ENCODE results near the gene USP51.
"Not testable (repeated sequence)": the region's sequence is repeated elsewhere in the genome, so short reads cannot be mapped to it uniquely, and the experiment has no call there.

Gene USP51

DNA sequence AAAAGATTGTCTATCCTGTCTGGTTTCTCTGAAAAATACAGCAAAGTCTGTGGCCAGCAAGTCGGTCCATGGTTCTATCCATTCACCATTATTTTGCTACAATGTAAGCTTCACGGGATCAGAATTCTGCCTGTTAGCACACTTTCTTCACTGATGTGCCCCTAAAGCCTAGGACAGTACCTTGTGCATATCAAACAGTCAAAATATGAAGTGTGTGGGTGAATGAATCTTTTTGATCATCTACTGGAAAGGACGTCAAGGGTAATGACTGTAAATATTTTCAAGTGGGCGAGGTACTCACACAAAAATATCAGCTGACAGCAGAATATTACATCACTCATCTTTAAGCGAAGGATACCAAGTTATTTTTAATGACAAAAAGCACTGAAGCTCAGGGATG, 24.5 kb downstream of the USP51 start:
- not testable (repeated sequence) for DNase-seq (ENCODE audit: low read depth in 2 of 2)

DNA sequence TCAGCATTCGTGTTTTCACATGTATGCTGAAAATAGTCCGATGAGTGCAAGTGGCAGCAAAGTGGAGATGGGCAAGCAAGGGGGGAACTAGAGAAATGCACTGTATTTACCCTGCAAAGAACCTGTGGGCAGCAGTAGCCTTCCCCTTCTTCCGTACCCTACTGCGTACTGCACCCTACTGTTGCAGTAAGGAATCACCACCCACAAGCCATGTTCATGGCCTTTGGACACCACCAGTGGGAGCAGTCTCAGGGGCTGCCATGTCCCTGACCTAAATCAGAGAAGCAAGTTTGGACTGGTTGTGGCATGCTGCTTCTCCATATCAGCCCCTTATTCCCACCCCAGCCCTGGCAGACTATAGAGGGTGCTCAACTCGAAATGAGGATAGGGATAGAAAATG, 25.6 kb downstream of the USP51 start:
- not testable (repeated sequence) for DNase-seq (ENCODE audit: low read depth in 2 of 2)

DNA sequence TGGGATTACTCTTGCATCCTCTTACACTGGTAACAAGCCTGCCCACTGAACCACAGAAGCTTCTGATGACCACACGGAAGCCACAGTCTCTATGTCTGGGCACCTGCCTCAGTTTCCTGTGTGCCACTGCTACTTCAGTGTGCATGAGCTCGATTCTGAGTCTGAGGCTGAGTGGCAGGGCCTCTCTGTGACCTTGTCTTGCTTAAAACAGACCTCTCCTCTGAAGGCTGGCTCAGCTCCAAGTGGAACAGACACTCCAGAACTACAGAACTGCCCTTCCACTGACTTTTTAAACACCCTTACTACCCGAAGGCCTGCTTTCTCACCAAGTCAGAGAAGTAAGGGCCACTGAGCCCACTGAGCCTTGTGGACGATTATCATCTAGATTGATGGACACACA, 29.7 kb downstream of the USP51 start:
- not testable (repeated sequence) for DNase-seq (ENCODE audit: low read depth in 2 of 2)

DNA sequence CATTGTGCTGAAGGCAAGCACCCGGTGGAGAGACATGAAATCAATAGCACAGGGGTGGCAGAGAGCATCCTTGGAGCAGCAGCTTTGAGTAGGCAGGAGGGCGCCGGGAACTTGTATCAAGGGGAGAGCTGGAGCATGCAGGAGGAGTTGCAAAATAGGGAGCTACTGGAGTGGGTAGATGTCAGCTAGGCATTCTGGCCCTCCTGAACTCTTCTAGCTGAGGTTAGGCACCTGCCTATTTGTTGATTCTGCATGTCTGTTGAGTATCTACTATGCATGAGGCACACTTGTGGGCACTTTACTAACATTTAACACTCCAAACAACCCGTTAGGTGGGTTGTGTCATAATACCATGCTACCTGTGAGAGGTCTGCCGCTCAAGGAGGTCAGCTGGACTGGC, 30.2 kb downstream of the USP51 start:
- DNase-seq (ENCODE audit: low read depth in 2 of 2) = not testable (repeated sequence)

DNA sequence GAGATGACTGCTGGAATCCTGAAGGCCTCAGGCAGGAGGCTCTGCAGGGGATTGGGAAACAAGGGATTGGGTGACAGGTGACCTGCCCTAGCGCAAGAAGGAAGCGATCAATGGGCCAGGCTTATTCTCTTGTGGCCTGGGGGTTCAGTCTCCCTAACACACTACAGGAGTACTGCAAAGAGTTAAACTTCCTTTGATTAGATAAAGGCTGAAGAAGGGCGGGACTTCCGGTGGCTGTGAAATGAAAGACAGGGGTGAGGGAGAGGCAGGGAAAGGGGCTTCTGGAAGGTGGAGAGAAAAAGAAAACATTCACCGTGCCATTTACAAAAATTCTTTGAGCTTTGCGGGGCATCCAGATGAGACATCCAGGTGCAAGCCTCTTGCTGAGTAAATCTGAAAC, 33.9 kb downstream of the USP51 start:
- DNase-seq (ENCODE audit: low read depth in 2 of 2) = not testable (repeated sequence)

DNA sequence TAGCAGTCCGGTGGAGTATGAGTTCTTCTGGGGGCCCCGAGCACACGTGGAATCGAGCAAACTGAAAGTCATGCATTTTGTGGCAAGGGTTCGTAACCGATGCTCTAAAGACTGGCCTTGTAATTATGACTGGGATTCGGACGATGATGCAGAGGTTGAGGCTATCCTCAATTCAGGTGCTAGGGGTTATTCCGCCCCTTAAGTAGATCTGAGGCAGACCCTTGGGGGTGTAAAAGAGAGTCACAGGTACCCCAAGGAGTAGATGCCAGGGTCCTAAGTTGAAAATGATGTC, 36.9 kb downstream of the USP51 start:
- no peak for DNase-seq (ENCODE audit: low read depth in 2 of 2)

DNA sequence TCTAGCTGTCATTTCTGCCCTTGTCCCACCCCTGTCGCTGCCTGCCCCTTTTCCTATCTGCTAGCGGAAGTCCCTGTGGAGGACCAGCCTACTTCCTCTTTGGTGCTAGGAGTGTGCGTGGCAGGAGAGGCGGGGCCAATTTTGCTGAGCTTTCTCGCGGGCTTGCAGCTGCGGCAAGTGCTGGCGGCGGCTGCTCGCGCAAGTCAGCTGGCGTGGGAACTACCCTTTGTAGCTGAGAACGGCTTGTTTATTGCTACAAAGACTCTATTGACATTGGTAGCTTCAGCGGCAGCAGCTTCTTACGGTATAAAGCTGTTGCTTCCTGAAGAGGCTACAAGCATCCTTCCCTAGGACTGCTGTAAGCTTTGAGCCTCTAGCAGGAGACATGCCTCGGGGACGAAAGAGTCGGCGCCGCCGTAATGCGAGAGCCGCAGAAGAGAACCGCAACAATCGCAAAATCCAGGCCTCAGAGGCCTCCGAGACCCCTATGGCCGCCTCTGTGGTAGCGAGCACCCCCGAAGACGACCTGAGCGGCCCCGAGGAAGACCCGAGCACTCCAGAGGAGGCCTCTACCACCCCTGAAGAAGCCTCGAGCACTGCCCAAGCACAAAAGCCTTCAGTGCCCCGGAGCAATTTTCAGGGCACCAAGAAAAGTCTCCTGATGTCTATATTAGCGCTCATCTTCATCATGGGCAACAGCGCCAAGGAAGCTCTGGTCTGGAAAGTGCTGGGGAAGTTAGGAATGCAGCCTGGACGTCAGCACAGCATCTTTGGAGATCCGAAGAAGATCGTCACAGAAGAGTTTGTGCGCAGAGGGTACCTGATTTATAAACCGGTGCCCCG, 37.4 kb downstream of the USP51 start, which contains the start of gene MAGEH1:
Gene MAGEH1, plus strand, starts transcription at position 138 of the 843 bp plus-strand sequence. Its CDS starts 248 bp downstream, at position 386.
- DNase-seq (ENCODE audit: low read depth in 2 of 2) = peak; percentile 62 to 71

DNA sequence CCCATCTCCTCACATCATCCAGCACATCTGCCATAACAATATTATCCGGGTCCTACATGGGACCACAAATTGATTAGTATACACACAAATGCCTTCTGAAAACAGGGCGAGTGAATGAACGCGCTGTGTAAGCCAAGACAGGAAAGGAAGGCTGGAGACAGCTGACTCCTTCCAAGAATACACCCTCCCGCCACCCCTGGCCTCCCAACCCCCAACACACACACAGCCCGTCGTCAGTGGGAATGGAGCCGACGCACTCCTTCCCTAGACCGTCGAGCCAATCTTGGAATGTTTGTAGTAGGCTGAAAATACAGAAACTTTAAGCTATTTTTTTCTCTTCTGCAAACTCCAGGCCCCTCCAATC, 38.0 kb downstream of the USP51 start:
- DNase-seq (ENCODE audit: low read depth in 2 of 2) = no peak

DNA sequence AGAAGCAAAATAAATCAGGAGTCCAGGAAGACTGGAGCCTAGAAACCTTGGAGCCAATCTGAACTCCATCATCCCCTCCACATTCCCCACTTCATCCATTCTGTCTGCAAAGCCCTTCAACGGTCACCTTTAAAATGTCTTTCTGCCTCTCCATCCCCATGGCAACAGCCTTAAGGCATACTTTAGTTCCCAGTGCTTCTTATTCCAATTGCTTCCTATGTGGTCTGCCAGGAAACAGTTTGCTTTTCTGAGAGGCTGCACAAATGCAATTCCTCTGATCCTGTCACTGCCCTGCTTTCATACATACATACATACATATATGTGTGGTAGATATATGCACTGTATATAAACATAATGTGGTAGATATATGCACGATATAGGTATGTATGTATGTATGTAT, 38.5 kb downstream of the USP51 start:
- no peak for DNase-seq (ENCODE audit: low read depth in 2 of 2)

DNA sequence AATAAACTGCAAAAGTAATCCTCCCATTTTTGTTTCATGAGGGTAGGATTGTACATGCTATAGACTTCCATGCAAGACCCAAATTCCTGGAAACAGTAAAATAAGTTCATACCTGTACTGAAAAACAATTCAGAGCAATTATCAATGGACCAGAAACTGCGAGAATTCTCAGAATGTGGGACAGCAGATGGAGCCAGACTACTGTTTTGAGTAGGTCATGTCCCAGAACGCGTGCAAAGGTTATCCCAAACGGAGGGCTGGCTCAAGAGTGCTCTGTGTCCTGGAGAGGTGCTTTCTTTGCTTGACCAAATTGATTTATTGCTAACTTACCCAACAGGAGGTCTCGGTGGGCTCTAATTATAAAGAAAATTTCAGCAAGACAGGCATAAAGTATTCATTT, 39.4 kb downstream of the USP51 start:
- no peak for DNase-seq (ENCODE audit: low read depth in 2 of 2)

DNA sequence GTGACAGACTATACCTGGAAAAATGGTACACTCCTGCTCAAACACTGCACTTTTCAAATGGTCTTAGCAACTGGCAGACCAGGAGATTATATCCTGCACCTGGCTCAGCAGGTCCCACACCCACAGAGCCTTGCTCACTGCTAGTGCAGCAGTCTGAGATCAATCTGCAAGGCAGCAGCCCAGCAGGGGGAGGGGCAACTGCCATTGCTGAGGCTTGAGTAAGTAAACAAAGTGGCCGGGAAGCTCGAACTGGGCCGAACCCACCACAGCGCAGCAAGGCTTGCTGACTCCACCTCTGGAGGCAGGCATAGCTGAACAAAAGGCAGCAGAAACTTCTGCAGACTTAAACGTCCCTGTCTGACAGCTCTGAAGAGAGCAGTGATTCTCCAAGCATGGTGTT, 46.2 kb downstream of the USP51 start:
- not testable (repeated sequence) for DNase-seq (ENCODE audit: low read depth in 2 of 2)

Measured in stimulated activated CD8-positive, alpha-beta memory T cell treated with anti-CD3 and anti-CD28 coated beads, Interleukin-7, amount 100 ng/mL, for 4 hours (primary cell).